HG02610 (cell line): ENCODE results near the gene RGS12.
"Not testable (repeated sequence)": the region's sequence is repeated elsewhere in the genome, so short reads cannot be mapped to it uniquely, and the experiment has no call there.

ENCODE experiments used
- ATAC-seq: cut with Tn5 transposase; IDR thresholded peaks from one replicate; pipeline ENCODE4 v1.9.1; 2021; ENCODE audit warnings: mild to moderate bottlenecking, moderate library complexity; ENCODE audit not compliant: unreplicated experiment

Gene RGS12

GRCh38 chr4:3295837-3296624 lies 3.2 kb downstream of the RGS12 start:
- no peak for ATAC-seq

GRCh38 chr4:3296651-3297050 lies 3.8 kb downstream of the RGS12 start:
- ATAC-seq = no peak

GRCh38 chr4:3297066-3297859 lies 4.4 kb downstream of the RGS12 start:
- no peak for ATAC-seq

GRCh38 chr4:3299122-3299975 lies 6.5 kb downstream of the RGS12 start:
- no peak for ATAC-seq

GRCh38 chr4:3299976-3300671 lies 7.3 kb downstream of the RGS12 start:
- no peak for ATAC-seq

- not testable (repeated sequence) for ATAC-seq
Measured at GRCh38 chr4:3300882-3301281, 8.1 kb downstream of the RGS12 start.

- ATAC-seq = no peak
Measured at GRCh38 chr4:3301450-3302172, 8.8 kb downstream of the RGS12 start.

GRCh38 chr4:3302173-3302785 lies 9.5 kb downstream of the RGS12 start:
- ATAC-seq = no peak

- ATAC-seq = no peak
Measured at GRCh38 chr4:3302786-3303564, 10.2 kb downstream of the RGS12 start.

GRCh38 chr4:3303565-3303824 lies 10.7 kb downstream of the RGS12 start:
- ATAC-seq = no peak

- ATAC-seq = no peak
Measured at GRCh38 chr4:3303923-3304710, 11.3 kb downstream of the RGS12 start.

- ATAC-seq = no peak
Measured at GRCh38 chr4:3304831-3305609, 12.2 kb downstream of the RGS12 start.

GRCh38 chr4:3305610-3306371 lies 13.0 kb downstream of the RGS12 start:
- no peak for ATAC-seq

- no peak for ATAC-seq
Measured at GRCh38 chr4:3306450-3306849, 13.6 kb downstream of the RGS12 start.

- ATAC-seq = no peak
Measured at GRCh38 chr4:3307060-3307459, 14.2 kb downstream of the RGS12 start.

- ATAC-seq = no peak
Measured at GRCh38 chr4:3307486-3307885, 14.7 kb downstream of the RGS12 start.
